ENCODE data around the gene SRRM3.

- TF ChIP-seq CTCF (IDR thresholded peaks at IDR 0.05) (no peak), POLR2A (IDR thresholded peaks at IDR 0.05) (no peak), POLR2AphosphoS5 (IDR thresholded peaks at IDR 0.05) (no peak)
Measured at GRCh38 chr7:76267107-76267893, 65.6 kb downstream of the SRRM3 start.

All from gastroesophageal sphincter (tissue), 3 donors.